Pulmonary artery endothelial cell (primary cell): Measurements from ENCODE around the gene THOC6. TPM values are rescaled to one million over a fixed set of nuclear protein-coding genes. Genes with fewer than 3 reads are reported as not detected.

Experiments used
- DNase-seq: peaks from one replicate; pipeline ENCODE4 v3.0.0-alpha.2; 2011; ENCODE audit warnings: low read depth, low spot score
- total RNA-seq: library from RNA; depleted of rRNA; stranded (reverse); fragments of >200 nt; gene quantifications from 2 replicates; pipeline ENCODE4 v1.2.3, GENCODE V29; 2014

Gene THOC6
- total RNA-seq, 1 donor from 2014 or later: 24.0 TPM

GRCh38 chr16:3015865-3016521, 7.8 kb upstream of the THOC6 start:
- DNase-seq: no peak

GRCh38 chr16:3017344-3017743, 6.5 kb upstream of the THOC6 start:
- DNase-seq: no peak

GRCh38 chr16:3017794-3018506, 5.9 kb upstream of the THOC6 start, which contains the start of gene CLDN6:
CLDN6 (minus strand) TSS chr16:3018183; CDS start chr16:3016021, 2,162 bp downstream.
- no peak for DNase-seq

GRCh38 chr16:3019594-3020246, 4.1 kb upstream of the THOC6 start:
- DNase-seq: no peak

- no peak for DNase-seq
Measured at GRCh38 chr16:3020247-3020603, 3.6 kb upstream of the THOC6 start, which contains the start of gene TNFRSF12A. TNFRSF12A (plus strand) TSS chr16:3020368; CDS start chr16:3020398, 30 bp downstream.

- DNase-seq: peak; percentile 66
Measured at GRCh38 chr16:3020604-3021448, 3.0 kb upstream of the THOC6 start.

GRCh38 chr16:3021449-3022207, 2.2 kb upstream of the THOC6 start:
- DNase-seq: no peak

- DNase-seq: peak; percentile 85
Measured at GRCh38 chr16:3022208-3022683, 1.6 kb upstream of the THOC6 start.

- DNase-seq: no peak
Measured at GRCh38 chr16:3022684-3023414, 986 bp upstream of the THOC6 start.

- no peak for DNase-seq
Measured at GRCh38 chr16:3023415-3023668, 493 bp upstream of the THOC6 start.

- no peak for DNase-seq
Measured at GRCh38 chr16:3025032-3026002, 1.5 kb downstream of the THOC6 start.

- DNase-seq: no peak
Measured at GRCh38 chr16:3026003-3026378, 2.2 kb downstream of the THOC6 start.

- DNase-seq: no peak
Measured at GRCh38 chr16:3026609-3027488, 3.0 kb downstream of the THOC6 start.

GRCh38 chr16:3027489-3027795, 3.6 kb downstream of the THOC6 start:
- no peak for DNase-seq

- no peak for DNase-seq
Measured at GRCh38 chr16:3027983-3028715, 4.3 kb downstream of the THOC6 start.

- no peak for DNase-seq
Measured at GRCh38 chr16:3028716-3029319, 5.0 kb downstream of the THOC6 start.
